Measurements from ENCODE around the gene NUCKS1. TPM values are rescaled to one million over a fixed set of nuclear protein-coding genes. Genes with fewer than 3 reads are reported as not detected.

Gene NUCKS1
- total and polyA plus RNA-seq, 2 of the 13 experiments (the other 11 are each of a cell fraction or from before 2014, with no cell fraction given), result 35.5 to 117 TPM

DNA sequence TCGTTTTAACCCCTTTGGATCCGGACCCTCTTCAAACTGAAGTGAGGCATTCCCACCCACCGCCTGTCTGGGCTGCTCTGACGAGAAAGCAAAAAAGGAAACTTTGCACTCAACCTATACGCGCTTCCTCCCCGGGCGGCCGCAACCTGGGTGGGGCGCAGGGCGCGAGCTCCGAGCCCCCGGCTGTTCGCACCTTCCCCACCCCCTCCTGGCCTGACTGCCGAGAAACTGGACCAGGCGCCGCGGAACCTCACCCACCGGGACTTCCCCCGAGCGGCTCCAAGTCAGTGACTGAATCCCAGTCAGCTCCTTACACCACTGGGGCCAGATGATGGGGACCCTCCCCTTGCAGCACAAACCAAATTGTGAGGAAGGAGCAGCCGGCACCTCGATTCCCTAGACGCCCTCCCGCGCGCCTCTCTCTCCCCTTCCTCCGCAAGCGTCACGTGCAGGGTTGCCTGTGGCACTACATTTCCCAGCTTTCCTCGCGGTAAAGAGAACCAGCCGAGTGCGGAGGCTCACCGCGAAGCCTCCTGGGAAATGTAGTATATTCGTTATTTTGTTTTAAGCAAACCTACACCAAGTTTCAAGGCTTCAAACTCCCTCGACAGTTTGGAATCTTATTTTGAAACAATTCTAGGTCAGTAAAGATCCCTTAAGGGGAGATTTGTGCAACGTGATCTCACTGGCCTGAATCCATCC is 25.2 kb upstream of the NUCKS1 start, which contains the start of gene RAB29 (continued):
- TF ChIP-seq, protein P1, sequence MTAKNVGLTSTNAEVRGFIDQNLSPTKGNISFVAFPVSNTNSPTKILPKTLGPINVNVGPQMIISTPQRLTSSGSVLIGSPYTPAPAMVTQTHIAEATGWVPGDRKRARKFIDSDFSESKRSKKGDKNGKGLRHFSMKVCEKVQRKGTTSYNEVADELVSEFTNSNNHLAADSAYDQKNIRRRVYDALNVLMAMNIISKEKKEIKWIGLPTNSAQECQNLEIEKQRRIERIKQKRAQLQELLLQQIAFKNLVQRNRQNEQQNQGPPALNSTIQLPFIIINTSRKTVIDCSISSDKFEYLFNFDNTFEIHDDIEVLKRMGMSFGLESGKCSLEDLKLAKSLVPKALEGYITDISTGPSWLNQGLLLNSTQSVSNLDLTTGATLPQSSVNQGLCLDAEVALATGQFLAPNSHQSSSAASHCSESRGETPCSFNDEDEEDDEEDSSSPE (CRISPR knock-in tag; IDR thresholded peaks at IDR 0.05), result no peak
- peak; percentile 42 for TF ChIP-seq AGO2 (optimal IDR thresholded peaks at IDR 0.05; ENCODE audit: low read depth, low read length)
- TF ChIP-seq, protein P2, sequence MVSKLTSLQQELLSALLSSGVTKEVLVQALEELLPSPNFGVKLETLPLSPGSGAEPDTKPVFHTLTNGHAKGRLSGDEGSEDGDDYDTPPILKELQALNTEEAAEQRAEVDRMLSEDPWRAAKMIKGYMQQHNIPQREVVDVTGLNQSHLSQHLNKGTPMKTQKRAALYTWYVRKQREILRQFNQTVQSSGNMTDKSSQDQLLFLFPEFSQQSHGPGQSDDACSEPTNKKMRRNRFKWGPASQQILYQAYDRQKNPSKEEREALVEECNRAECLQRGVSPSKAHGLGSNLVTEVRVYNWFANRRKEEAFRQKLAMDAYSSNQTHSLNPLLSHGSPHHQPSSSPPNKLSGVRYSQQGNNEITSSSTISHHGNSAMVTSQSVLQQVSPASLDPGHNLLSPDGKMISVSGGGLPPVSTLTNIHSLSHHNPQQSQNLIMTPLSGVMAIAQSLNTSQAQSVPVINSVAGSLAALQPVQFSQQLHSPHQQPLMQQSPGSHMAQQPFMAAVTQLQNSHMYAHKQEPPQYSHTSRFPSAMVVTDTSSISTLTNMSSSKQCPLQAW (CRISPR knock-in tag; IDR thresholded peaks at IDR 0.05), result peak; percentile 67; the same call in 1 of the 2 replicates
- peak; percentile 45; the same call in 1 of the 2 replicates for TF ChIP-seq ZNF124 (CRISPR knock-in tag; IDR thresholded peaks at IDR 0.05)
- no peak for TF ChIP-seq BRCA1 (CRISPR knock-in tag; IDR thresholded peaks at IDR 0.05)
- no peak for TF ChIP-seq RFX3 (CRISPR knock-in tag; IDR thresholded peaks at IDR 0.05)
- TF ChIP-seq, protein P3, sequence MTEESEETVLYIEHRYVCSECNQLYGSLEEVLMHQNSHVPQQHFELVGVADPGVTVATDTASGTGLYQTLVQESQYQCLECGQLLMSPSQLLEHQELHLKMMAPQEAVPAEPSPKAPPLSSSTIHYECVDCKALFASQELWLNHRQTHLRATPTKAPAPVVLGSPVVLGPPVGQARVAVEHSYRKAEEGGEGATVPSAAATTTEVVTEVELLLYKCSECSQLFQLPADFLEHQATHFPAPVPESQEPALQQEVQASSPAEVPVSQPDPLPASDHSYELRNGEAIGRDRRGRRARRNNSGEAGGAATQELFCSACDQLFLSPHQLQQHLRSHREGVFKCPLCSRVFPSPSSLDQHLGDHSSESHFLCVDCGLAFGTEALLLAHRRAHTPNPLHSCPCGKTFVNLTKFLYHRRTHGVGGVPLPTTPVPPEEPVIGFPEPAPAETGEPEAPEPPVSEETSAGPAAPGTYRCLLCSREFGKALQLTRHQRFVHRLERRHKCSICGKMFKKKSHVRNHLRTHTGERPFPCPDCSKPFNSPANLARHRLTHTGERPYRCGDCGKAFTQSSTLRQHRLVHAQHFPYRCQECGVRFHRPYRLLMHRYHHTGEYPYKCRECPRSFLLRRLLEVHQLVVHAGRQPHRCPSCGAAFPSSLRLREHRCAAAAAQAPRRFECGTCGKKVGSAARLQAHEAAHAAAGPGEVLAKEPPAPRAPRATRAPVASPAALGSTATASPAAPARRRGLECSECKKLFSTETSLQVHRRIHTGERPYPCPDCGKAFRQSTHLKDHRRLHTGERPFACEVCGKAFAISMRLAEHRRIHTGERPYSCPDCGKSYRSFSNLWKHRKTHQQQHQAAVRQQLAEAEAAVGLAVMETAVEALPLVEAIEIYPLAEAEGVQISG (CRISPR knock-in tag; IDR thresholded peaks at IDR 0.05), result peak; percentile 45
- no peak for TF ChIP-seq ATF1 (CRISPR knock-in tag; IDR thresholded peaks at IDR 0.05)
- TF ChIP-seq NAIF1 (CRISPR knock-in tag; IDR thresholded peaks at IDR 0.05; ENCODE audit: borderline replicate concordance), result peak; percentile 44; the same call in 1 of the 2 replicates
- 0 out of 2 replicates have a peak, but pooled peaks have one; percentile 59 for TF ChIP-seq FIP1L1 (IDR thresholded peaks at IDR 0.05; ENCODE audit: borderline replicate concordance, insufficient read depth, low read depth, low read length)
- TF ChIP-seq POLR2G (IDR thresholded peaks at IDR 0.05; ENCODE audit: low read depth, low read length), result peak; percentile 36; the same call in 1 of the 2 replicates
- TF ChIP-seq RORA (CRISPR knock-in tag; IDR thresholded peaks at IDR 0.05), result no peak
- TF ChIP-seq ARNT2 (CRISPR knock-in tag; IDR thresholded peaks at IDR 0.05; ENCODE audit: low read depth), result 0 out of 2 replicates have a peak, but pooled peaks have one; percentile 35
- TF ChIP-seq ZNF30 (CRISPR knock-in tag; IDR thresholded peaks at IDR 0.05), result no peak
- TF ChIP-seq RBM22 (optimal IDR thresholded peaks at IDR 0.05; ENCODE audit: low read length), result no peak
- TF ChIP-seq SIN3A (IDR thresholded peaks at IDR 0.05; ENCODE audit: borderline replicate concordance, low read depth, low read length), result 0 out of 2 replicates have a peak, but pooled peaks have one; percentile 49
- TF ChIP-seq, protein P4, sequence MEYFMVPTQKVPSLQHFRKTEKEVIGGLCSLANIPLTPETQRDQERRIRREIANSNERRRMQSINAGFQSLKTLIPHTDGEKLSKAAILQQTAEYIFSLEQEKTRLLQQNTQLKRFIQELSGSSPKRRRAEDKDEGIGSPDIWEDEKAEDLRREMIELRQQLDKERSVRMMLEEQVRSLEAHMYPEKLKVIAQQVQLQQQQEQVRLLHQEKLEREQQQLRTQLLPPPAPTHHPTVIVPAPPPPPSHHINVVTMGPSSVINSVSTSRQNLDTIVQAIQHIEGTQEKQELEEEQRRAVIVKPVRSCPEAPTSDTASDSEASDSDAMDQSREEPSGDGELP (IDR thresholded peaks at IDR 0.05; ENCODE audit: borderline replicate concordance, low read depth), result peak; percentile 16; the same call in 1 of the 2 replicates
- 0 out of 2 replicates have a peak, but pooled peaks have one; percentile 18 for TF ChIP-seq FOSL2 (CRISPR knock-in tag; IDR thresholded peaks at IDR 0.05)
- TF ChIP-seq, protein P5, sequence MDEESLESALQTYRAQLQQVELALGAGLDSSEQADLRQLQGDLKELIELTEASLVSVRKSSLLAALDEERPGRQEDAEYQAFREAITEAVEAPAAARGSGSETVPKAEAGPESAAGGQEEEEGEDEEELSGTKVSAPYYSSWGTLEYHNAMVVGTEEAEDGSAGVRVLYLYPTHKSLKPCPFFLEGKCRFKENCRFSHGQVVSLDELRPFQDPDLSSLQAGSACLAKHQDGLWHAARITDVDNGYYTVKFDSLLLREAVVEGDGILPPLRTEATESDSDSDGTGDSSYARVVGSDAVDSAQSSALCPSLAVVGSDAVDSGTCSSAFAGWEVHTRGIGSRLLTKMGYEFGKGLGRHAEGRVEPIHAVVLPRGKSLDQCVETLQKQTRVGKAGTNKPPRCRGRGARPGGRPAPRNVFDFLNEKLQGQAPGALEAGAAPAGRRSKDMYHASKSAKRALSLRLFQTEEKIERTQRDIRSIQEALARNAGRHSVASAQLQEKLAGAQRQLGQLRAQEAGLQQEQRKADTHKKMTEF (CRISPR knock-in tag; IDR thresholded peaks at IDR 0.05), result peak; percentile 34; the same call in 1 of the 2 replicates
- no peak for TF ChIP-seq SRY (CRISPR knock-in tag; IDR thresholded peaks at IDR 0.05)

Measured in HepG2 (cell line).